HepG2 (cell line): ENCODE measurements around the gene FTL. TPM values are rescaled to one million over a fixed set of nuclear protein-coding genes. Genes with fewer than 3 reads are reported as not detected.

Experiments
- GLI4 ChIP-seq: sonication (generic); formaldehyde crosslinking; IDR thresholded peaks from 2 replicates; pipeline ENCODE4 v1.5.1; 2020; ENCODE audit warnings: missing genetic modification reagents, mild to moderate bottlenecking, moderate library complexity, borderline replicate concordance
- GPN1 ChIP-seq: sonication (generic); formaldehyde crosslinking; IDR thresholded peaks from 2 replicates; pipeline ENCODE4 v1.5.1; 2020; ENCODE audit warnings: missing genetic modification reagents, borderline replicate concordance
- HNRNPK ChIP-seq: fragments of 200-400 bp; formaldehyde crosslinking; IDR thresholded peaks from 2 replicates; pipeline ENCODE4 v1.6.1; 2018; ENCODE audit warnings: low read length, low read depth, moderate library complexity, mild to moderate bottlenecking; ENCODE audit not compliant: poor library complexity, severe bottlenecking
- IRF2 ChIP-seq: IDR thresholded peaks from 2 replicates; pipeline ENCODE4 v1.6.1; 2018; ENCODE audit warnings: missing genetic modification reagents, missing compliant biosample characterization
- MAX ChIP-seq: IDR thresholded peaks from 2 replicates; pipeline ENCODE4 v1.6.1; 2012; ENCODE audit warnings: inconsistent platforms
- PHF21A ChIP-seq: sonication (generic); formaldehyde crosslinking; IDR thresholded peaks from 2 replicates; pipeline ENCODE4 v1.5.0; 2020; ENCODE audit warnings: mild to moderate bottlenecking, missing genetic modification reagents
- SRF ChIP-seq: IDR thresholded peaks from 2 replicates; pipeline ENCODE4 v1.6.1; 2011; ENCODE audit warnings: mild to moderate bottlenecking, low read depth, low read length, moderate library complexity
- YEATS4 ChIP-seq: sonication (generic); formaldehyde crosslinking; IDR thresholded peaks from 2 replicates; pipeline ENCODE4 v1.4.0; 2020; ENCODE audit warnings: missing genetic modification reagents, borderline replicate concordance
- ZNF142 ChIP-seq: sonication (generic); formaldehyde crosslinking; IDR thresholded peaks from 2 replicates; pipeline ENCODE4 v1.4.0; 2020; ENCODE audit warnings: missing genetic modification reagents
- ZNF552 ChIP-seq: sonication (generic); formaldehyde crosslinking; IDR thresholded peaks from 2 replicates; pipeline ENCODE4 v1.9.0; 2022; ENCODE audit warnings: missing genetic modification reagents, mild to moderate bottlenecking, borderline replicate concordance
- ZNF644 ChIP-seq: IDR thresholded peaks from 2 replicates; pipeline ENCODE4 v1.6.1; 2016; ENCODE audit warnings: low read depth
- ZNF704 ChIP-seq: sonication (generic); formaldehyde crosslinking; IDR thresholded peaks from 2 replicates; pipeline ENCODE4 v1.8.1; 2023; ENCODE audit warnings: mild to moderate bottlenecking, inconsistent platforms, moderate library complexity, missing genetic modification reagents, borderline replicate concordance
- ZNF772 ChIP-seq: sonication (generic); formaldehyde crosslinking; IDR thresholded peaks from 2 replicates; pipeline ENCODE4 v1.5.0; 2020; ENCODE audit warnings: mild to moderate bottlenecking, missing genetic modification reagents
- polyA plus RNA-seq, 8 experiments: library from polyadenylated mRNA; depleted of rRNA in 3 of 8; stranded (reverse) in 7 of 8; unstranded in 1 of 8; fragments of >200 nt; fragmentation: Illumina TruSeq in 4 of 8; extraction: Trizol in 4 of 8; gene quantifications; 2 replicates each; pipeline versions ENCODE4 v1.2.1 to v1.2.3, GENCODE V29; 2011 to 2016; ENCODE audit warnings: low read depth in 4 of 8, missing spikeins in 1 of 8, mixed read lengths in 1 of 8; ENCODE audit not compliant: insufficient read depth in 1 of 8
- total RNA-seq, 5 experiments: library from RNA; depleted of rRNA; stranded (reverse); fragments of >200 nt; fragmentation: Illumina TruSeq; extraction: Trizol; gene quantifications; 2 replicates each; pipeline ENCODE4 v1.2.3, GENCODE V29; 2016; ENCODE audit warnings: low read depth in 1 of 5
- TF ChIP-seq, protein P1 (sequence below): sonication (generic); formaldehyde crosslinking; IDR thresholded peaks from 2 replicates; pipeline ENCODE4 v1.5.0; 2020; ENCODE audit warnings: missing genetic modification reagents
- TF ChIP-seq, protein P2 (sequence below): conservative IDR thresholded peaks from 2 replicates; pipeline ENCODE4 v1.6.1; 2018; ENCODE audit warnings: missing genetic modification reagents
- TF ChIP-seq, protein P3 (sequence below): sonication (generic); formaldehyde crosslinking; conservative IDR thresholded peaks from 2 replicates; pipeline ENCODE4 v1.5.0; 2020; ENCODE audit warnings: missing genetic modification reagents
- TF ChIP-seq, protein P4 (sequence below): sonication (generic); formaldehyde crosslinking; IDR thresholded peaks from 2 replicates; pipeline ENCODE4 v1.5.1; 2020; ENCODE audit warnings: missing genetic modification reagents, mild to moderate bottlenecking, borderline replicate concordance

Gene FTL
- total and polyA plus RNA-seq, 2 of the 13 experiments (the other 11 are each of a cell fraction or from before 2014, with no cell fraction given): 2,721 to 8,800 TPM

- no peak for TF ChIP-seq HNRNPK
- TF ChIP-seq, protein P1, sequence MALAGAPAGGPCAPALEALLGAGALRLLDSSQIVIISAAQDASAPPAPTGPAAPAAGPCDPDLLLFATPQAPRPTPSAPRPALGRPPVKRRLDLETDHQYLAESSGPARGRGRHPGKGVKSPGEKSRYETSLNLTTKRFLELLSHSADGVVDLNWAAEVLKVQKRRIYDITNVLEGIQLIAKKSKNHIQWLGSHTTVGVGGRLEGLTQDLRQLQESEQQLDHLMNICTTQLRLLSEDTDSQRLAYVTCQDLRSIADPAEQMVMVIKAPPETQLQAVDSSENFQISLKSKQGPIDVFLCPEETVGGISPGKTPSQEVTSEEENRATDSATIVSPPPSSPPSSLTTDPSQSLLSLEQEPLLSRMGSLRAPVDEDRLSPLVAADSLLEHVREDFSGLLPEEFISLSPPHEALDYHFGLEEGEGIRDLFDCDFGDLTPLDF: no peak
- TF ChIP-seq, protein P2, sequence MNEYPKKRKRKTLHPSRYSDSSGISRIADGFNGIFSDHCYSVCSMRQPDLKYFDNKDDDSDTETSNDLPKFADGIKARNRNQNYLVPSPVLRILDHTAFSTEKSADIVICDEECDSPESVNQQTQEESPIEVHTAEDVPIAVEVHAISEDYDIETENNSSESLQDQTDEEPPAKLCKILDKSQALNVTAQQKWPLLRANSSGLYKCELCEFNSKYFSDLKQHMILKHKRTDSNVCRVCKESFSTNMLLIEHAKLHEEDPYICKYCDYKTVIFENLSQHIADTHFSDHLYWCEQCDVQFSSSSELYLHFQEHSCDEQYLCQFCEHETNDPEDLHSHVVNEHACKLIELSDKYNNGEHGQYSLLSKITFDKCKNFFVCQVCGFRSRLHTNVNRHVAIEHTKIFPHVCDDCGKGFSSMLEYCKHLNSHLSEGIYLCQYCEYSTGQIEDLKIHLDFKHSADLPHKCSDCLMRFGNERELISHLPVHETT (CRISPR knock-in tag): no peak
- TF ChIP-seq YEATS4: no peak
- peak; percentile 20 for TF ChIP-seq MAX
- TF ChIP-seq ZNF772: no peak
- peak; percentile 3; the same call in 1 of the 2 replicates for TF ChIP-seq ZNF552 (CRISPR knock-in tag)
- TF ChIP-seq IRF2 (CRISPR knock-in tag): no peak
- TF ChIP-seq GLI4 (CRISPR knock-in tag): no peak
- no peak for TF ChIP-seq ZNF704 (CRISPR knock-in tag)
- TF ChIP-seq SRF: no peak
- no peak for TF ChIP-seq ZNF644 (CRISPR knock-in tag)
- TF ChIP-seq GPN1 (CRISPR knock-in tag): no peak
- TF ChIP-seq, protein P3, sequence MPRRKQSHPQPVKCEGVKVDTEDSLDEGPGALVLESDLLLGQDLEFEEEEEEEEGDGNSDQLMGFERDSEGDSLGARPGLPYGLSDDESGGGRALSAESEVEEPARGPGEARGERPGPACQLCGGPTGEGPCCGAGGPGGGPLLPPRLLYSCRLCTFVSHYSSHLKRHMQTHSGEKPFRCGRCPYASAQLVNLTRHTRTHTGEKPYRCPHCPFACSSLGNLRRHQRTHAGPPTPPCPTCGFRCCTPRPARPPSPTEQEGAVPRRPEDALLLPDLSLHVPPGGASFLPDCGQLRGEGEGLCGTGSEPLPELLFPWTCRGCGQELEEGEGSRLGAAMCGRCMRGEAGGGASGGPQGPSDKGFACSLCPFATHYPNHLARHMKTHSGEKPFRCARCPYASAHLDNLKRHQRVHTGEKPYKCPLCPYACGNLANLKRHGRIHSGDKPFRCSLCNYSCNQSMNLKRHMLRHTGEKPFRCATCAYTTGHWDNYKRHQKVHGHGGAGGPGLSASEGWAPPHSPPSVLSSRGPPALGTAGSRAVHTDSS (CRISPR knock-in tag): no peak
- no peak for TF ChIP-seq PHF21A (CRISPR knock-in tag)
- TF ChIP-seq, protein P4, sequence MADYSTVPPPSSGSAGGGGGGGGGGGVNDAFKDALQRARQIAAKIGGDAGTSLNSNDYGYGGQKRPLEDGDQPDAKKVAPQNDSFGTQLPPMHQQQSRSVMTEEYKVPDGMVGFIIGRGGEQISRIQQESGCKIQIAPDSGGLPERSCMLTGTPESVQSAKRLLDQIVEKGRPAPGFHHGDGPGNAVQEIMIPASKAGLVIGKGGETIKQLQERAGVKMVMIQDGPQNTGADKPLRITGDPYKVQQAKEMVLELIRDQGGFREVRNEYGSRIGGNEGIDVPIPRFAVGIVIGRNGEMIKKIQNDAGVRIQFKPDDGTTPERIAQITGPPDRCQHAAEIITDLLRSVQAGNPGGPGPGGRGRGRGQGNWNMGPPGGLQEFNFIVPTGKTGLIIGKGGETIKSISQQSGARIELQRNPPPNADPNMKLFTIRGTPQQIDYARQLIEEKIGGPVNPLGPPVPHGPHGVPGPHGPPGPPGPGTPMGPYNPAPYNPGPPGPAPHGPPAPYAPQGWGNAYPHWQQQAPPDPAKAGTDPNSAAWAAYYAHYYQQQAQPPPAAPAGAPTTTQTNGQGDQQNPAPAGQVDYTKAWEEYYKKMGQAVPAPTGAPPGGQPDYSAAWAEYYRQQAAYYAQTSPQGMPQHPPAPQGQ (CRISPR knock-in tag): no peak
- peak; percentile 6; the same call in 1 of the 2 replicates for TF ChIP-seq ZNF142 (CRISPR knock-in tag)
Observed at GRCh38 chr19:48961673-48962028, 3.5 kb upstream of the FTL start (continued).
